ENCODE data around the gene PAF1.

GRCh38 chr19:39409208-39410016, 18.5 kb upstream of the PAF1 start:
- no peak for TF ChIP-seq CTCF (IDR thresholded peaks at IDR 0.05; ENCODE audit: low read depth, low read length, missing input control)
- peak; percentile 86 to 92 for TF ChIP-seq JUND (IDR thresholded peaks at IDR 0.05)
- no peak for TF ChIP-seq RAD21 (IDR thresholded peaks at IDR 0.05)
- TF ChIP-seq, protein P1, sequence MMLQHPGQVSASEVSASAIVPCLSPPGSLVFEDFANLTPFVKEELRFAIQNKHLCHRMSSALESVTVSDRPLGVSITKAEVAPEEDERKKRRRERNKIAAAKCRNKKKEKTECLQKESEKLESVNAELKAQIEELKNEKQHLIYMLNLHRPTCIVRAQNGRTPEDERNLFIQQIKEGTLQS (IDR thresholded peaks at IDR 0.05), result peak; percentile 79
- TF ChIP-seq FOXA2 (IDR thresholded peaks at IDR 0.05), result no peak
- TF ChIP-seq REST (IDR thresholded peaks at IDR 0.05), result no peak
- TF ChIP-seq YY1 (IDR thresholded peaks at IDR 0.05), result no peak
- TF ChIP-seq FOXA1 (IDR thresholded peaks at IDR 0.05), result no peak
- TF ChIP-seq RXRA (IDR thresholded peaks at IDR 0.05), result peak; percentile 71 to 81
- peak; percentile 28 for TF ChIP-seq MAX (IDR thresholded peaks at IDR 0.05)
- TF ChIP-seq SP1 (IDR thresholded peaks at IDR 0.05), result peak; percentile 74
- peak; percentile 60 to 85 for TF ChIP-seq GABPA (IDR thresholded peaks at IDR 0.05 in 1 of 2, conservative IDR thresholded peaks at IDR 0.05 in 1 of 2)
- TF ChIP-seq TAF1 (conservative IDR thresholded peaks at IDR 0.05), result peak; percentile 55

Data from liver (tissue), 3 donors.